NB4 (cell line): ENCODE results near the gene CDC26.
"Not testable (repeated sequence)": the region's sequence is repeated elsewhere in the genome, so short reads cannot be mapped to it uniquely, and the experiment has no call there.

ENCODE experiments used
- DNase-seq: peaks from one replicate; pipeline ENCODE4 v3.0.0; 2010; ENCODE audit warnings: low read depth
- H3K4me3 ChIP-seq: one replicate; pipeline ENCODE4 v1.5.1; 2011; ENCODE audit warnings: mild to moderate bottlenecking, low read depth, low read length, moderate library complexity
- MAX ChIP-seq: IDR thresholded peaks from 2 replicates; pipeline ENCODE4 v1.6.1; 2011; ENCODE audit warnings: low read depth, low read length
- MYC ChIP-seq: IDR thresholded peaks from 2 replicates; pipeline ENCODE4 v1.6.1; 2011; ENCODE audit warnings: low read depth, low read length
- POLR2A ChIP-seq: IDR thresholded peaks from 2 replicates; pipeline ENCODE4 v1.6.1; 2011; ENCODE audit warnings: mild to moderate bottlenecking; ENCODE audit not compliant: insufficient read length; ENCODE audit errors: extremely low read depth
- TF ChIP-seq, protein P1 (sequence below): IDR thresholded peaks from one replicate; pipeline ENCODE4 v1.5.1; 2012; ENCODE audit warnings: low read depth, low read length

The CDC26 gene

GRCh38 chr9:113298924-113299770, 23.8 kb upstream of the CDC26 start:
- no peak for DNase-seq
- no peak for TF ChIP-seq POLR2A
- TF ChIP-seq MAX, result no peak
- no peak for TF ChIP-seq MYC
- TF ChIP-seq, protein P1, sequence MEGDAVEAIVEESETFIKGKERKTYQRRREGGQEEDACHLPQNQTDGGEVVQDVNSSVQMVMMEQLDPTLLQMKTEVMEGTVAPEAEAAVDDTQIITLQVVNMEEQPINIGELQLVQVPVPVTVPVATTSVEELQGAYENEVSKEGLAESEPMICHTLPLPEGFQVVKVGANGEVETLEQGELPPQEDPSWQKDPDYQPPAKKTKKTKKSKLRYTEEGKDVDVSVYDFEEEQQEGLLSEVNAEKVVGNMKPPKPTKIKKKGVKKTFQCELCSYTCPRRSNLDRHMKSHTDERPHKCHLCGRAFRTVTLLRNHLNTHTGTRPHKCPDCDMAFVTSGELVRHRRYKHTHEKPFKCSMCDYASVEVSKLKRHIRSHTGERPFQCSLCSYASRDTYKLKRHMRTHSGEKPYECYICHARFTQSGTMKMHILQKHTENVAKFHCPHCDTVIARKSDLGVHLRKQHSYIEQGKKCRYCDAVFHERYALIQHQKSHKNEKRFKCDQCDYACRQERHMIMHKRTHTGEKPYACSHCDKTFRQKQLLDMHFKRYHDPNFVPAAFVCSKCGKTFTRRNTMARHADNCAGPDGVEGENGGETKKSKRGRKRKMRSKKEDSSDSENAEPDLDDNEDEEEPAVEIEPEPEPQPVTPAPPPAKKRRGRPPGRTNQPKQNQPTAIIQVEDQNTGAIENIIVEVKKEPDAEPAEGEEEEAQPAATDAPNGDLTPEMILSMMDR, result no peak
- no peak overlapping the region for H3K4me3 ChIP-seq

GRCh38 chr9:113298311-113298710, 22.9 kb upstream of the CDC26 start:
- TF ChIP-seq POLR2A (no peak), MAX (no peak), MYC (no peak)
- TF ChIP-seq, protein P1, result no peak
- DNase-seq, result no peak
- no peak overlapping the region for H3K4me3 ChIP-seq

- no peak for DNase-seq
- TF ChIP-seq MYC (no peak), POLR2A (no peak), MAX (no peak)
- TF ChIP-seq, protein P1, result no peak
- no peak overlapping the region for H3K4me3 ChIP-seq
Observed at GRCh38 chr9:113296796-113297558, 21.6 kb upstream of the CDC26 start.

GRCh38 chr9:113296247-113296646, 20.9 kb upstream of the CDC26 start:
- H3K4me3 ChIP-seq, DNase-seq: not testable (repeated sequence)

GRCh38 chr9:113293285-113293878, 18.0 kb upstream of the CDC26 start:
- no peak for DNase-seq
- TF ChIP-seq MYC, result no peak
- no peak for TF ChIP-seq POLR2A
- TF ChIP-seq, protein P1, result no peak
- no peak for TF ChIP-seq MAX
- H3K4me3 ChIP-seq, result no peak overlapping the region
